Skeletal muscle cell (primary cell): ENCODE data around the gene PKN2.

ENCODE experiments used
- DNase-seq: peaks from one replicate; pipeline ENCODE4 v3.0.0-alpha.2; 2010; ENCODE audit warnings: low read depth
- H3K4me3 ChIP-seq: 2 replicates; pipeline ENCODE4 v1.5.1; 2011; ENCODE audit warnings: low read depth, mild to moderate bottlenecking, control low read depth, low read length, moderate library complexity

The PKN2 gene

GRCh38 chr1:88683541-88684481, at the start of gene PKN2:
Gene PKN2 (plus strand): TSS chr1:88684273. CDS start chr1:88684581, 308 bp downstream.
- peak within 1 kb of the TSS; percentile 98 for H3K4me3 ChIP-seq
- DNase-seq: peak; percentile 96

- no peak for DNase-seq
- H3K4me3 ChIP-seq: no peak overlapping the region
These were observed 49.5 kb upstream of the PKN2 start for GRCh38 chr1:88634538-88634937.

- no peak for DNase-seq
- H3K4me3 ChIP-seq: no peak overlapping the region
These were observed 44.0 kb upstream of the PKN2 start for GRCh38 chr1:88640060-88640459.

- no peak overlapping the region for H3K4me3 ChIP-seq
- DNase-seq: no peak
These were observed 38.2 kb upstream of the PKN2 start for GRCh38 chr1:88645886-88646285.

GRCh38 chr1:88646476-88647248, 37.4 kb upstream of the PKN2 start:
- no peak for DNase-seq

GRCh38 chr1:88647249-88647645, 36.8 kb upstream of the PKN2 start:
- no peak overlapping the region for H3K4me3 ChIP-seq
- no peak for DNase-seq

More at GRCh38 chr1:88646476-88647248, 37.4 kb upstream of the PKN2 start:
- H3K4me3 ChIP-seq: no peak overlapping the region

- H3K4me3 ChIP-seq: no peak overlapping the region
- no peak for DNase-seq
These were observed 36.2 kb upstream of the PKN2 start for GRCh38 chr1:88647749-88648415.

GRCh38 chr1:88648706-88649105, 35.4 kb upstream of the PKN2 start:
- no peak for DNase-seq
- no peak overlapping the region for H3K4me3 ChIP-seq

GRCh38 chr1:88649932-88650331, 34.1 kb upstream of the PKN2 start:
- no peak overlapping the region for H3K4me3 ChIP-seq
- no peak for DNase-seq

GRCh38 chr1:88650676-88651418, 33.2 kb upstream of the PKN2 start:
- DNase-seq: peak; percentile 14
- H3K4me3 ChIP-seq: no peak overlapping the region

- DNase-seq: no peak
- no peak overlapping the region for H3K4me3 ChIP-seq
These were observed 28.9 kb upstream of the PKN2 start for GRCh38 chr1:88655140-88655539.

GRCh38 chr1:88655685-88656299, 28.3 kb upstream of the PKN2 start:
- peak; percentile 5 for DNase-seq
- no peak overlapping the region for H3K4me3 ChIP-seq

- no peak for DNase-seq
- no peak overlapping the region for H3K4me3 ChIP-seq
These were observed 25.7 kb upstream of the PKN2 start for GRCh38 chr1:88658419-88658818.

GRCh38 chr1:88659552-88659951, 24.5 kb upstream of the PKN2 start:
- no peak overlapping the region for H3K4me3 ChIP-seq
- no peak for DNase-seq

- H3K4me3 ChIP-seq: no peak overlapping the region
- DNase-seq: no peak
These were observed 22.9 kb upstream of the PKN2 start for GRCh38 chr1:88661188-88661587.

GRCh38 chr1:88661951-88662699, 21.9 kb upstream of the PKN2 start:
- H3K4me3 ChIP-seq: no peak overlapping the region
- no peak for DNase-seq

GRCh38 chr1:88662723-88663122, 21.4 kb upstream of the PKN2 start:
- no peak overlapping the region for H3K4me3 ChIP-seq
- DNase-seq: no peak

GRCh38 chr1:88668405-88668804, 15.7 kb upstream of the PKN2 start:
- H3K4me3 ChIP-seq: no peak overlapping the region
- no peak for DNase-seq
